A673 (cell line): ENCODE data around the gene BRAT1. TPM values are rescaled to one million over a fixed set of nuclear protein-coding genes. Genes with fewer than 3 reads are reported as not detected.

Source experiments
- BruUV-seq: library from RNA; stranded (reverse); fragments of 400-500 nt; replicated peaks from 2 replicates; lab custom pipeline; 2021; lab: Mats Ljungman, UMichigan
- CTCF ChIA-PET: fragments of 300-600 bp; sonication (Branson Sonifier 250); formaldehyde crosslinking; loops from one replicate; lab custom pipeline; 2022; ENCODE audit warnings: antibody characterized with exemption; lab: Charles Lee
- POLR2A ChIA-PET: fragments of 300-600 bp; sonication (Branson Sonifier 250); formaldehyde crosslinking; loops from one replicate; lab custom pipeline; 2022; ENCODE audit warnings: antibody characterized with exemption; ENCODE audit not compliant: low non-redundant PET; lab: Charles Lee
- DNase-seq: peaks from one replicate; pipeline ENCODE4 v3.0.0-alpha.2; 2015; ENCODE audit warnings: low spot score
- H3K27ac ChIP-seq: fragments of 200-600 bp; sonication (generic); 2 replicates; pipeline ENCODE4 v1.5.1; 2016; ENCODE audit warnings: mixed run types, low read depth, mild to moderate bottlenecking, mixed read lengths, antibody characterized with exemption, low read length; ENCODE audit not compliant: poor library complexity, severe bottlenecking
- H3K27me3 ChIP-seq: fragments of 200-600 bp; sonication (generic); replicated peaks from 2 replicates; pipeline ENCODE4 v1.6.1; 2017; ENCODE audit warnings: mixed run types, low read depth, mild to moderate bottlenecking, mixed read lengths, antibody characterized with exemption, low read length; ENCODE audit not compliant: insufficient read depth, poor library complexity
- H3K36me3 ChIP-seq: fragments of 200-600 bp; sonication (generic); 2 replicates; pipeline ENCODE4 v1.6.1; 2016; ENCODE audit warnings: mixed run types, mild to moderate bottlenecking, mixed read lengths, antibody characterized with exemption, low read length; ENCODE audit not compliant: insufficient read depth, poor library complexity, severe bottlenecking
- H3K4me1 ChIP-seq: fragments of 200-600 bp; sonication (generic); 2 replicates; pipeline ENCODE4 v1.6.1; 2017; ENCODE audit warnings: mixed run types, mild to moderate bottlenecking, mixed read lengths, antibody characterized with exemption, low read length; ENCODE audit not compliant: insufficient read depth, poor library complexity, severe bottlenecking
- H3K4me3 ChIP-seq: fragments of 200-600 bp; sonication (generic); 2 replicates; pipeline ENCODE4 v1.5.1; 2016; ENCODE audit warnings: low read depth, mixed run types, mild to moderate bottlenecking, mixed read lengths, low read length; ENCODE audit not compliant: poor library complexity, severe bottlenecking
- H3K9me3 ChIP-seq: fragments of 200-600 bp; sonication (generic); 2 replicates; pipeline ENCODE4 v1.6.1; 2016; ENCODE audit warnings: mixed run types, low read depth, mild to moderate bottlenecking, mixed read lengths, antibody characterized with exemption, low read length; ENCODE audit not compliant: poor library complexity, severe bottlenecking
- CTCF ChIP-seq: fragments of 300-800, 200-600 bp; sonication (generic); conservative IDR thresholded peaks from 2 replicates; pipeline ENCODE4 v1.5.1; 2017; ENCODE audit warnings: low read depth, mild to moderate bottlenecking, antibody characterized with exemption, low read length, moderate library complexity, mixed read lengths
- EZH2 ChIP-seq: fragments of 200-600 bp; sonication (generic); IDR thresholded peaks from 2 replicates; pipeline ENCODE4 v1.6.1; 2017; ENCODE audit warnings: borderline replicate concordance, low read depth, mild to moderate bottlenecking, mixed read lengths, antibody characterized with exemption, low read length; ENCODE audit not compliant: poor library complexity, severe bottlenecking
- intact Hi-C: fragments of 100-400 bp; cut with micrococcal nuclease; formaldehyde crosslinking; loops from one replicate; pipeline ENCODE4 v1.10.0; 2022; ENCODE audit not compliant: unreplicated experiment
- total RNA-seq: library from RNA; stranded (reverse); gene quantifications from 2 replicates; pipeline ENCODE4 v1.2.3, GENCODE V29; 2021

Gene BRAT1
- total RNA-seq, 1 experiment from 2014 or later = 47.9 TPM

GRCh38 chr7:2553831-2554581 lies 1.3 kb downstream of the BRAT1 start:
- Histone ChIP-seq H3K9me3 (no peaks in the 10 kb centered on the region), H3K36me3 (peaks cover 15% of the 10 kb centered on the region), H3K27ac (peak overlapping the region; percentile 100), H3K27me3 (no peaks in the 10 kb centered on the region), H3K4me3 (peak overlapping the region; percentile 73), H3K4me1 (peaks cover 10% of the 10 kb centered on the region)
- DNase-seq = no peak
- TF ChIP-seq EZH2 (no peak), CTCF (no peak)
- ChIA-PET CTCF (interaction anchor here (0.6 kb wide), 2 partner anchors 65 to 213 kb away, joined by 3 to 4 read pairs; no protein-coding TSS in a partner anchor), POLR2A (no interaction called here)
- intact Hi-C loops = no loop called here
- BruUV-seq = no TSS peak

- BruUV-seq = no TSS peak
- H3K4me1 ChIP-seq = peaks cover 10% of the 10 kb centered on the region
- intact Hi-C loops = no loop called here
- ChIA-PET CTCF (interaction anchor here (0.6 kb wide), 1 partner anchor 212 kb away, joined by 3 read pairs; no protein-coding TSS in a partner anchor), POLR2A (interaction anchor here (0.6 kb wide), 1 partner anchor 80 kb away, joined by 3 read pairs; no protein-coding TSS in a partner anchor)
- TF ChIP-seq EZH2 (no peak), CTCF (no peak)
- H3K4me3 ChIP-seq = no peak overlapping the region
- H3K9me3 ChIP-seq = no peaks in the 10 kb centered on the region
- no peak for DNase-seq
- H3K27me3 ChIP-seq = no peaks in the 10 kb centered on the region
- peaks cover 18% of the 10 kb centered on the region for H3K36me3 ChIP-seq
- H3K27ac ChIP-seq = no peak overlapping the region
Measured at GRCh38 chr7:2553108-2553507, 2.2 kb downstream of the BRAT1 start.

GRCh38 chr7:2551418-2551817 lies 3.9 kb downstream of the BRAT1 start:
- Histone ChIP-seq H3K27ac (no peak overlapping the region), H3K4me3 (no peak overlapping the region), H3K4me1 (peaks cover 10% of the 10 kb centered on the region), H3K27me3 (no peaks in the 10 kb centered on the region), H3K9me3 (no peaks in the 10 kb centered on the region), H3K36me3 (peaks cover 32% of the 10 kb centered on the region)
- no peak for TF ChIP-seq CTCF
- intact Hi-C loops = no loop called here
- CTCF ChIA-PET = no interaction called here
- POLR2A ChIA-PET = no interaction called here
- DNase-seq = no peak
- no TSS peak for BruUV-seq
